DND-41 (cell line): ENCODE measurements around the gene C19orf67.

Experiments
- ATAC-seq: fragments of 200-7000 bp; cut with Tn5 transposase; 3 replicates; pipeline ENCODE4 v1.9.1; 2021; ENCODE audit warnings: low read depth; ENCODE audit not compliant: insufficient read depth
- DNase-seq: peaks from one replicate; pipeline ENCODE4 v3.0.0-alpha.2; 2020
- H2AFZ ChIP-seq: 2 replicates; pipeline ENCODE4 v1.6.0; 2012; ENCODE audit warnings: low read depth, low read length
- H3K27ac ChIP-seq: 2 replicates; pipeline ENCODE4 v1.5.1; 2012; ENCODE audit warnings: low read length, inconsistent platforms
- H3K27me3 ChIP-seq: fragments of 200-600 bp; sonication (generic); 2 replicates; pipeline ENCODE4 v1.6.0; 2012; ENCODE audit warnings: low read length, mild to moderate bottlenecking, inconsistent platforms; ENCODE audit not compliant: insufficient read depth, poor library complexity
- H3K36me3 ChIP-seq: 2 replicates; pipeline ENCODE4 v1.5.1; 2012; ENCODE audit warnings: low read length, inconsistent platforms; ENCODE audit not compliant: insufficient read depth
- H3K4me1 ChIP-seq: 2 replicates; pipeline ENCODE4 v1.5.1; 2012; ENCODE audit warnings: mild to moderate bottlenecking, low read length; ENCODE audit not compliant: insufficient read depth
- H3K4me2 ChIP-seq: 2 replicates; pipeline ENCODE4 v1.6.0; 2012; ENCODE audit warnings: mild to moderate bottlenecking, moderate library complexity, low read length, inconsistent platforms; ENCODE audit not compliant: insufficient read depth
- H3K4me3 ChIP-seq, 2 experiments: fragments of 200-600 bp in 1 of 2; shearing (Covaris generic) in 1 of 2; 2 replicates each; pipeline ENCODE4 v1.5.1; 2012 to 2016; ENCODE audit warnings: inconsistent platforms in 2 of 2, low read length in 2 of 2, mild to moderate bottlenecking in 2 of 2, low read depth in 1 of 2, moderate library complexity in 1 of 2
- H3K79me2 ChIP-seq: 2 replicates; pipeline ENCODE4 v1.6.0; 2012; ENCODE audit warnings: low read length, inconsistent platforms; ENCODE audit not compliant: insufficient read depth
- H3K9ac ChIP-seq: 2 replicates; pipeline ENCODE4 v1.6.0; 2012; ENCODE audit warnings: low read depth, mild to moderate bottlenecking, inconsistent platforms, low read length, moderate library complexity
- H3K9me3 ChIP-seq: 2 replicates; pipeline ENCODE4 v1.5.1; 2012; ENCODE audit warnings: low read length, moderate library complexity, mild to moderate bottlenecking, inconsistent platforms; ENCODE audit not compliant: insufficient read depth, severe bottlenecking
- H4K20me1 ChIP-seq: 2 replicates; pipeline ENCODE4 v1.6.0; 2012; ENCODE audit warnings: low read length; ENCODE audit not compliant: insufficient read depth
- CTCF ChIP-seq: IDR thresholded peaks from 2 replicates; pipeline ENCODE4 v1.5.1; 2012; ENCODE audit warnings: borderline replicate concordance, low read length, moderate library complexity, mild to moderate bottlenecking; ENCODE audit not compliant: poor library complexity, severe bottlenecking; ENCODE audit errors: extremely low read depth
- EZH2 ChIP-seq: IDR thresholded peaks from 3 replicates; pipeline ENCODE4 v1.6.1; 2012; ENCODE audit warnings: borderline replicate concordance, low read depth, mild to moderate bottlenecking, moderate library complexity, low read length, inconsistent platforms; ENCODE audit not compliant: severe bottlenecking

The C19orf67 gene

GRCh38 chr19:14116918-14117578 is 31.5 kb upstream of the C19orf67 start:
- Histone ChIP-seq H3K79me2 (peaks cover 46% of the 10 kb centered on the region), H3K9me3 (no peaks in the 10 kb centered on the region), H4K20me1 (peaks cover 29% of the 10 kb centered on the region), H3K4me1 (peaks cover 42% of the 10 kb centered on the region), H3K27me3 (no peaks in the 10 kb centered on the region), H3K9ac (peak overlapping the region; percentile 69), H2AFZ (peak overlapping the region; percentile 60; the same call in 1 of the 2 replicates), H3K4me2 (peak overlapping the region; percentile 79), H3K36me3 (peaks cover 27% of the 10 kb centered on the region), H3K4me3 (peak overlapping the region; percentile 70 to 71; a peak in 3 of 4 replicates), H3K27ac (peak overlapping the region; percentile 12)
- DNase-seq (peak; percentile 43), ATAC-seq (no peak)
- no peak for TF ChIP-seq CTCF
- TF ChIP-seq EZH2, result no peak

GRCh38 chr19:14116525-14116917 is 30.9 kb upstream of the C19orf67 start:
- peak overlapping the region; percentile 79 for H3K4me2 ChIP-seq
- DNase-seq, result no peak
- peak overlapping the region; percentile 12; the same call in 1 of the 2 replicates for H3K27ac ChIP-seq
- H3K4me1 ChIP-seq, result peaks cover 42% of the 10 kb centered on the region
- no peaks in the 10 kb centered on the region for H3K27me3 ChIP-seq
- ATAC-seq, result no peak
- TF ChIP-seq EZH2, result no peak
- TF ChIP-seq CTCF, result no peak
- H3K36me3 ChIP-seq, result peaks cover 30% of the 10 kb centered on the region
- H3K79me2 ChIP-seq, result peaks cover 47% of the 10 kb centered on the region
- H3K9ac ChIP-seq, result peak overlapping the region; percentile 69
- H3K9me3 ChIP-seq, result no peaks in the 10 kb centered on the region
- H3K4me3 ChIP-seq, result peak overlapping the region; percentile 70 to 71; a peak in 3 of 4 replicates
- H2AFZ ChIP-seq, result no peak overlapping the region
- peaks cover 29% of the 10 kb centered on the region for H4K20me1 ChIP-seq

GRCh38 chr19:14115756-14116155 is 30.2 kb upstream of the C19orf67 start:
- H3K27ac ChIP-seq, result no peak overlapping the region
- peak overlapping the region in 1 of 2 experiments; percentile 71; a peak in 1 of 4 replicates for H3K4me3 ChIP-seq
- TF ChIP-seq EZH2 (no peak), CTCF (no peak)
- H4K20me1 ChIP-seq, result peaks cover 31% of the 10 kb centered on the region
- H3K79me2 ChIP-seq, result peaks cover 50% of the 10 kb centered on the region
- H3K9me3 ChIP-seq, result no peaks in the 10 kb centered on the region
- ATAC-seq (no peak), DNase-seq (no peak)
- peaks cover 42% of the 10 kb centered on the region for H3K4me1 ChIP-seq
- H2AFZ ChIP-seq, result no peak overlapping the region
- H3K9ac ChIP-seq, result peak overlapping the region; percentile 69
- peaks cover 24% of the 10 kb centered on the region for H3K36me3 ChIP-seq
- H3K4me2 ChIP-seq, result peak overlapping the region; percentile 79
- no peaks in the 10 kb centered on the region for H3K27me3 ChIP-seq
